Ishikawa (cell line): ENCODE measurements around the gene GPRC6A.

Source experiments
- TCF12 ChIP-seq: IDR thresholded peaks from 2 replicates; pipeline ENCODE4 v1.6.1; 2012; ENCODE audit warnings: low read depth
- USF1 ChIP-seq: IDR thresholded peaks from 2 replicates; pipeline ENCODE4 v1.6.1; 2012

DNA sequence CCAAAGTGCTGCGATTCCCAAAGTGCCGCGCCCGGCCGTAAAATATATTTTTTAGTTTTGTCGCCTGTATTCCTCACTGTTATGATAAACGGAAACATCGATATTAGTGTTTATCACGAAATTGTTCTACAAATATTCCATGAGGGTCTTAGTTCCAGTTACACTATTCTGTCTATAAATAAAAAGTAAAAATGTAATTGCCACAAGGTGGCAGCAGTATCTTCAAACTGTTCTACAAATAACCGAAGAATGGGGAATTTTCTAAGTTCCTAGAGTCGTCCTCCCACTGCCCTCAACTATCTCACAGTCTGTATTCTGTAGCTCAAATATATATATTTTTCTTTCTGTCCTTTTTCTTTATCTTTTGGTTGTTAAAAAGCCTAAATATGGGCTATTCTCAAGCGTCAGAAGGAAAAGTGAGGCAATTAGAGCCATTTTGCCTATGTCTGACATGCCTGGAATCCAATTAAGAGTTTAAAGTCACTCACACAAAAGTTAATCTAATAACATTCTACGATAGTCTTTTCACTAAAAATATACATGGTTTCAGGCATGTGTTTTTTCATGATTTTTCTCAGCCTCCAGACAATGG is 49.2 kb downstream of the GPRC6A start:
- TF ChIP-seq TCF12 (no peak), USF1 (no peak)
